ENCODE data around the gene KDM7A.

DNA sequence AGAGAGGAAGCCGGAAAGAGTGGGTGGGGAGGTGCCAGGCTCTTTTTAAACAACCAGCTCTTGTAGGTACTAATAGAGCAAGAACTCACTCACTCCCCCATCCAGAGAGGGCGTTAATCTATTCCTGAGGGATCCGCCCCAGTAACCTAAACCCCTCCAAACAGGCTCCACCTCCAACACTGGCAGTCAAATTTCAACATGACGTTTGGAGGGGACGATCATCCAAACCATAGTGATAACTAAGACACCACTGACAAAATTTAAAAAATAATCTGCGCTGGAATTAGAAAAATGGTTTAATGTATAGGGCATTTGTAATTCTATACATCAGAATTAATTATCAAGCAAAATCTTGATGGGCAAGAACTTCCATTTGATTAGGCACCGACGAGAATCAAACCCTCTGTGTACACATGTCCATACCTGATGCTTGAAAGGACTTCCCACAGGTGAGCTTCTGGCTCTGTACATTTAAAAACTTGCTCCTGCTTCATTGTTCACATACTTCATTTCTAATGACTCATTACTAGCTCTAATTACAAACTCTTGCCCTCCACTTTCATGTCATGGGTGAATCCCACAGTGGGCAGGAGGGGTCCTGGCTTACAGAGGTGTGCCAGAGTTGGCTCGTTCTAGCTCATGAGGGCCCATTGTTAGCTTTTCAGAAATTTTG lies 20.6 kb upstream of the KDM7A start:
- TF ChIP-seq POLR2A (IDR thresholded peaks at IDR 0.05) (no peak), CTCF (IDR thresholded peaks at IDR 0.05) (no peak), POLR2AphosphoS5 (IDR thresholded peaks at IDR 0.05) (no peak)
